Measurements from ENCODE around the gene CEP164.

Gene CEP164

GRCh38 chr11:117292616-117293015 is 35.0 kb upstream of the CEP164 start:
- Histone ChIP-seq H3K36me3 (ENCODE audit: control insufficient read depth, insufficient read depth, low read length, severe bottlenecking) (peaks cover 75% of the 10 kb centered on the region), H3K9me3 (ENCODE audit: control insufficient read depth, low read length) (no peaks in the 10 kb centered on the region)

GRCh38 chr11:117295438-117296137 is 32.1 kb upstream of the CEP164 start:
- peaks cover 14% of the 10 kb centered on the region for H3K4me1 ChIP-seq (ENCODE audit: control insufficient read depth, insufficient read depth, low read length)
- H3K36me3 ChIP-seq (ENCODE audit: control insufficient read depth, insufficient read depth, low read length, severe bottlenecking), result peaks cover 45% of the 10 kb centered on the region
- H3K27me3 ChIP-seq (replicated peaks; ENCODE audit: control insufficient read depth, insufficient read depth, low read length), result no peaks in the 10 kb centered on the region
- H3K4me3 ChIP-seq (ENCODE audit: low read length), result no peak overlapping the region
- DNase-seq (ENCODE audit: low read depth), result no peak
- H3K9ac ChIP-seq (ENCODE audit: low read length), result no peak overlapping the region
- H3K9me3 ChIP-seq (ENCODE audit: control insufficient read depth, low read length), result no peaks in the 10 kb centered on the region

More at GRCh38 chr11:117292616-117293015, 35.0 kb upstream of the CEP164 start:
- Histone ChIP-seq H3K4me1 (ENCODE audit: control insufficient read depth, insufficient read depth, low read length) (no peaks in the 10 kb centered on the region), H3K9ac (ENCODE audit: low read length) (no peak overlapping the region), H3K27me3 (replicated peaks; ENCODE audit: control insufficient read depth, insufficient read depth, low read length) (no peaks in the 10 kb centered on the region), H3K4me3 (ENCODE audit: low read length) (no peak overlapping the region)
- DNase-seq (ENCODE audit: low read depth), result no peak

GRCh38 chr11:117296881-117297280 is 30.8 kb upstream of the CEP164 start:
- Histone ChIP-seq H3K4me3 (ENCODE audit: low read length) (no peak overlapping the region), H3K9me3 (ENCODE audit: control insufficient read depth, low read length) (no peaks in the 10 kb centered on the region), H3K9ac (ENCODE audit: low read length) (no peak overlapping the region), H3K36me3 (ENCODE audit: control insufficient read depth, insufficient read depth, low read length, severe bottlenecking) (peaks cover 32% of the 10 kb centered on the region), H3K4me1 (ENCODE audit: control insufficient read depth, insufficient read depth, low read length) (peaks cover 18% of the 10 kb centered on the region), H3K27me3 (replicated peaks; ENCODE audit: control insufficient read depth, insufficient read depth, low read length) (no peaks in the 10 kb centered on the region)
- no peak for DNase-seq (ENCODE audit: low read depth)

GRCh38 chr11:117298195-117298594 is 29.5 kb upstream of the CEP164 start:
- no peak overlapping the region for H3K4me3 ChIP-seq (ENCODE audit: low read length)
- peaks cover 22% of the 10 kb centered on the region for H3K36me3 ChIP-seq (ENCODE audit: control insufficient read depth, insufficient read depth, low read length, severe bottlenecking)
- DNase-seq (ENCODE audit: low read depth), result no peak
- H3K9ac ChIP-seq (ENCODE audit: low read length), result no peak overlapping the region
- H3K9me3 ChIP-seq (ENCODE audit: control insufficient read depth, low read length), result no peaks in the 10 kb centered on the region
- no peaks in the 10 kb centered on the region for H3K27me3 ChIP-seq (replicated peaks; ENCODE audit: control insufficient read depth, insufficient read depth, low read length)
- H3K4me1 ChIP-seq (ENCODE audit: control insufficient read depth, insufficient read depth, low read length), result peaks cover 18% of the 10 kb centered on the region

- Histone ChIP-seq H3K9me3 (ENCODE audit: control insufficient read depth, low read length) (no peaks in the 10 kb centered on the region), H3K36me3 (ENCODE audit: control insufficient read depth, insufficient read depth, low read length, severe bottlenecking) (peaks cover 13% of the 10 kb centered on the region), H3K9ac (ENCODE audit: low read length) (no peak overlapping the region), H3K4me1 (ENCODE audit: control insufficient read depth, insufficient read depth, low read length) (peaks cover 18% of the 10 kb centered on the region), H3K4me3 (ENCODE audit: low read length) (peak overlapping the region; percentile 13), H3K27me3 (replicated peaks; ENCODE audit: control insufficient read depth, insufficient read depth, low read length) (no peaks in the 10 kb centered on the region)
- DNase-seq (ENCODE audit: low read depth), result no peak
Measured at GRCh38 chr11:117299351-117300282, 28.0 kb upstream of the CEP164 start.

- Histone ChIP-seq H3K27me3 (replicated peaks; ENCODE audit: control insufficient read depth, insufficient read depth, low read length) (no peaks in the 10 kb centered on the region), H3K9ac (ENCODE audit: low read length) (no peak overlapping the region), H3K4me1 (ENCODE audit: control insufficient read depth, insufficient read depth, low read length) (peaks cover 18% of the 10 kb centered on the region), H3K4me3 (ENCODE audit: low read length) (peak overlapping the region; percentile 13), H3K36me3 (ENCODE audit: control insufficient read depth, insufficient read depth, low read length, severe bottlenecking) (peaks cover 7% of the 10 kb centered on the region), H3K9me3 (ENCODE audit: control insufficient read depth, low read length) (no peaks in the 10 kb centered on the region)
- no peak for DNase-seq (ENCODE audit: low read depth)
Measured at GRCh38 chr11:117300283-117300663, 27.4 kb upstream of the CEP164 start.

- no peaks in the 10 kb centered on the region for H3K9me3 ChIP-seq (ENCODE audit: control insufficient read depth, low read length)
- no peak for DNase-seq (ENCODE audit: low read depth)
- no peaks in the 10 kb centered on the region for H3K27me3 ChIP-seq (replicated peaks; ENCODE audit: control insufficient read depth, insufficient read depth, low read length)
- H3K9ac ChIP-seq (ENCODE audit: low read length), result no peak overlapping the region
- peaks cover 3% of the 10 kb centered on the region for H3K36me3 ChIP-seq (ENCODE audit: control insufficient read depth, insufficient read depth, low read length, severe bottlenecking)
- no peak overlapping the region for H3K4me3 ChIP-seq (ENCODE audit: low read length)
- peaks cover 18% of the 10 kb centered on the region for H3K4me1 ChIP-seq (ENCODE audit: control insufficient read depth, insufficient read depth, low read length)
Measured at GRCh38 chr11:117300773-117301172, 26.9 kb upstream of the CEP164 start.

- Histone ChIP-seq H3K9ac (ENCODE audit: low read length) (no peak overlapping the region), H3K36me3 (ENCODE audit: control insufficient read depth, insufficient read depth, low read length, severe bottlenecking) (peaks cover 3% of the 10 kb centered on the region), H3K27me3 (replicated peaks; ENCODE audit: control insufficient read depth, insufficient read depth, low read length) (no peaks in the 10 kb centered on the region), H3K9me3 (ENCODE audit: control insufficient read depth, low read length) (no peaks in the 10 kb centered on the region), H3K4me3 (ENCODE audit: low read length) (no peak overlapping the region), H3K4me1 (ENCODE audit: control insufficient read depth, insufficient read depth, low read length) (peaks cover 18% of the 10 kb centered on the region)
- no peak for DNase-seq (ENCODE audit: low read depth)
Measured at GRCh38 chr11:117302228-117302627, 25.4 kb upstream of the CEP164 start.

GRCh38 chr11:117303101-117303500 is 24.6 kb upstream of the CEP164 start:
- Histone ChIP-seq H3K27me3 (replicated peaks; ENCODE audit: control insufficient read depth, insufficient read depth, low read length) (no peaks in the 10 kb centered on the region), H3K9me3 (ENCODE audit: control insufficient read depth, low read length) (no peaks in the 10 kb centered on the region), H3K36me3 (ENCODE audit: control insufficient read depth, insufficient read depth, low read length, severe bottlenecking) (peaks cover 3% of the 10 kb centered on the region), H3K4me1 (ENCODE audit: control insufficient read depth, insufficient read depth, low read length) (peaks cover 18% of the 10 kb centered on the region), H3K9ac (ENCODE audit: low read length) (no peak overlapping the region), H3K4me3 (ENCODE audit: low read length) (no peak overlapping the region)
- no peak for DNase-seq (ENCODE audit: low read depth)

- Histone ChIP-seq H3K4me1 (ENCODE audit: control insufficient read depth, insufficient read depth, low read length) (peaks cover 18% of the 10 kb centered on the region), H3K36me3 (ENCODE audit: control insufficient read depth, insufficient read depth, low read length, severe bottlenecking) (peaks cover 3% of the 10 kb centered on the region), H3K27me3 (replicated peaks; ENCODE audit: control insufficient read depth, insufficient read depth, low read length) (no peaks in the 10 kb centered on the region), H3K9me3 (ENCODE audit: control insufficient read depth, low read length) (no peaks in the 10 kb centered on the region), H3K9ac (ENCODE audit: low read length) (no peak overlapping the region), H3K4me3 (ENCODE audit: low read length) (no peak overlapping the region)
- no peak for DNase-seq (ENCODE audit: low read depth)
Measured at GRCh38 chr11:117303646-117304315, 23.9 kb upstream of the CEP164 start.

- H3K27me3 ChIP-seq (replicated peaks; ENCODE audit: control insufficient read depth, insufficient read depth, low read length), result no peaks in the 10 kb centered on the region
Measured at GRCh38 chr11:117305145-117305544, 22.5 kb upstream of the CEP164 start.

More at GRCh38 chr11:117305145-117305544, 22.5 kb upstream of the CEP164 start:
- no peak for DNase-seq (ENCODE audit: low read depth)
- H3K9me3 ChIP-seq (ENCODE audit: control insufficient read depth, low read length), result no peaks in the 10 kb centered on the region
- H3K36me3 ChIP-seq (ENCODE audit: control insufficient read depth, insufficient read depth, low read length, severe bottlenecking), result peaks cover 3% of the 10 kb centered on the region
- no peak overlapping the region for H3K4me3 ChIP-seq (ENCODE audit: low read length)
- no peak overlapping the region for H3K9ac ChIP-seq (ENCODE audit: low read length)
- peaks cover 9% of the 10 kb centered on the region for H3K4me1 ChIP-seq (ENCODE audit: control insufficient read depth, insufficient read depth, low read length)

Measured in adipocyte (in vitro differentiated cells).